ENCODE results near the gene CENPL. TPM values are rescaled to one million over a fixed set of nuclear protein-coding genes. Genes with fewer than 3 reads are reported as not detected.
A peak's percentile ranks its signal among the peaks of the same experiment; 100 is the strongest.

CENPL gene
- total and polyA plus RNA-seq, 10 of the 15 experiments (the other 5 are each of a cell fraction or from before 2014, with no cell fraction given): 14.9 to 32.1 (median 24.5) TPM

DNA sequence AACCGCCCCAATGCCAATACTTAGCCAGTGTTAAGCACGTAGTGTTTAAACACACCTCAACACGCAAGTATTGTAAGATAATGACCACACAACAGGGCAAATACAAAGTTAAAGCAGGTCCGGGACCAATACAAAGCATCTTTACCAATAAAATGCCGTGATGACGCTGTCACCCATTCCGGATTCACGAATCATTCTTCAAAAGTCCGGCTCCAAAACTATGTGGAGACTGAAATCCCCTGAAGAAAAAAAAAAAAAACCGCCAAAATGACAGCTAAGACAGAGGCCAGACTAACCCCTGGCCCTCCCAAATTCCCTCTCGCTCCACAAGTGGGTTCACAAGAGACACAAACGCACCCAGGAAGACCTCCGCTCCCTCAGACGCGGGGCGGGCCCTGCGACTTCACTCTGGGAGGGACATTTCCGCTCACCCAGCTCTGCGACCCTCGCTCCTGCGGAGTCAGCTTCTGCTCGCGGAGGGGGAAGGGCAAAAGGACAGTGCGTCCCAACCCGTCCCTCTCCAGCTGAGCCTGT lies 835 bp downstream of the CENPL start:
- ChIA-PET RAD21 (ENCODE audit: unreplicated experiment) (interaction anchor here (0.6 to 4.9 kb wide), 14 partner anchors 9 to 1080 kb away, joined by 3 to 31 read pairs (median 3); partner anchors contain the start of genes GAS5, KLHL20 and ZBTB37), CTCF (interaction anchor here (0.7 to 3.3 kb wide), 6 partner anchors 41 to 1093 kb away, joined by 3 to 25 read pairs (median 6); no protein-coding TSS in a partner anchor), SMC1A (ENCODE audit: uncharacterized antibody, unreplicated experiment) (interaction anchor here (0.7 to 2.1 kb wide), 13 partner anchors 28 to 1079 kb away, joined by 3 to 11 read pairs (median 3); partner anchors contain the start of genes GAS5, KLHL20 and ZBTB37), POLR2A (interaction anchor here (1.0 to 2.9 kb wide), 5 partner anchors 8 to 109 kb away, joined by 3 to 17 read pairs (median 4); partner anchors contain the start of genes GAS5, KLHL20 and ZBTB37)
- ATAC-seq (peak; percentile 52), DNase-seq (ENCODE audit: low read depth, low spot score) (peak; percentile 13), FAIRE-seq (no peak)
- Histone ChIP-seq H3K27ac (ENCODE audit: control insufficient read depth, insufficient read depth) (peak overlapping the region; percentile 91), H3K36me3 (ENCODE audit: control insufficient read depth in 2 of 2, insufficient read depth in 2 of 2, low read length in 1 of 2) (no peaks in the 10 kb centered on the region; a peak in 2 of 4 replicates), H3K27me3 (replicated peaks in 1 of 2; ENCODE audit: control insufficient read depth in 2 of 2, insufficient read depth in 2 of 2, low read length in 1 of 2) (no peaks in the 10 kb centered on the region), H3K4me2 (ENCODE audit: control insufficient read depth, insufficient read depth) (peak overlapping the region; percentile 48), H3K9me3 (replicated peaks; ENCODE audit: control insufficient read depth, insufficient read depth, low read length) (no peaks in the 10 kb centered on the region; the same call in 2 of the 3 replicates), H3K4me3 (peak overlapping the region; percentile 92), H3K4me1 (ENCODE audit: control insufficient read depth, insufficient read depth, low read length) (no peaks in the 10 kb centered on the region; the same call in 1 of the 2 replicates), H4K20me1 (ENCODE audit: control insufficient read depth, insufficient read depth) (no peaks in the 10 kb centered on the region), H2AFZ (ENCODE audit: control insufficient read depth, low read depth, low read length) (peak overlapping the region; percentile 87), H3K9ac (ENCODE audit: control insufficient read depth, insufficient read depth, low read length) (peak overlapping the region; percentile 93), H3K79me2 (ENCODE audit: control insufficient read depth, insufficient read depth, low read length) (peaks cover 55% of the 10 kb centered on the region)
- TF ChIP-seq NKRF (conservative IDR thresholded peaks at IDR 0.05) (peak; percentile 95), SMAD1 (IDR thresholded peaks at IDR 0.05; ENCODE audit: low read depth, partially characterized antibody) (peak; percentile 23), SMC3 (IDR thresholded peaks at IDR 0.05; ENCODE audit: borderline replicate concordance, low read length) (0 out of 2 replicates have a peak, but pooled peaks have one; percentile 4), POLR2A (IDR thresholded peaks at IDR 0.05; ENCODE audit: low read depth, low read length) (peak; percentile 36; the same call in 1 of the 2 replicates), CHD4 (IDR thresholded peaks at IDR 0.05) (no peak), BCLAF1 (IDR thresholded peaks at IDR 0.05) (no peak), POU2F2 (IDR thresholded peaks at IDR 0.05; ENCODE audit: borderline replicate concordance, low read depth, low read length) (peak; percentile 38; the same call in 1 of the 3 replicates), ZSCAN29 (IDR thresholded peaks at IDR 0.05) (0 out of 2 replicates have a peak, but pooled peaks have one; percentile 23)
- 0% methylated on average over 25 of the region's 25 CpGs for WGBS (ENCODE audit: insufficient coverage, insufficient replicate concordance, low lambda C conversion rate, missing lambda C conversion rate)
- intact Hi-C loops (cut with micrococcal nuclease; ENCODE audit: unreplicated experiment): loop anchor here (1.0 to 10.0 kb wide), 8 partner anchors 45 to 1171 kb away; partner anchors contain the start of genes CACYBP, KLHL20, PRDX6 and TNFSF4
- in situ Hi-C loops (cut with MboI): loop anchor here (5.0 to 10.0 kb wide), 2 partner anchors 392 to 1079 kb away; no protein-coding TSS in a partner anchor
- BruUV-seq (replicated peaks): TSS peak; percentile 71

Data from GM12878 (cell line).